ENCODE results near the gene BORCS6.

The BORCS6 gene

GRCh38 chr17:8210761-8211458, 20.9 kb upstream of the BORCS6 start:
- no peak for DNase-seq (ENCODE audit: low spot score)

- peak; percentile 95 for DNase-seq (ENCODE audit: low spot score)
Measured at GRCh38 chr17:8209907-8210760, 20.2 kb upstream of the BORCS6 start, which contains the start of gene AURKB. TSS of gene AURKB (minus strand) at chr17:8210575. CDS start at chr17:8210224, 351 bp downstream.

- DNase-seq (ENCODE audit: low spot score), result no peak
Measured at GRCh38 chr17:8206536-8206935, 16.6 kb upstream of the BORCS6 start.

- no peak for DNase-seq (ENCODE audit: low spot score)
Measured at GRCh38 chr17:8204761-8205555, 15.0 kb upstream of the BORCS6 start.

GRCh38 chr17:8192070-8192815, 2.3 kb upstream of the BORCS6 start:
- peak; percentile 92 for DNase-seq (ENCODE audit: low spot score)

GRCh38 chr17:8190506-8190905, 526 bp upstream of the BORCS6 start:
- no peak for DNase-seq (ENCODE audit: low spot score)

- no peak for DNase-seq (ENCODE audit: low spot score)
Measured at GRCh38 chr17:8189041-8189710, 804 bp downstream of the BORCS6 start.

GRCh38 chr17:8188263-8188839, 1.6 kb downstream of the BORCS6 start:
- DNase-seq (ENCODE audit: low spot score), result no peak

- peak; percentile 95 for DNase-seq (ENCODE audit: low spot score)
Measured at GRCh38 chr17:8187517-8188262, 2.3 kb downstream of the BORCS6 start.

GRCh38 chr17:8186787-8187516, 3.0 kb downstream of the BORCS6 start:
- DNase-seq (ENCODE audit: low spot score), result peak; percentile 91

- no peak for DNase-seq (ENCODE audit: low spot score)
Measured at GRCh38 chr17:8186446-8186786, 3.6 kb downstream of the BORCS6 start.

- peak; percentile 78 for DNase-seq (ENCODE audit: low spot score)
Measured at GRCh38 chr17:8185582-8186445, 4.2 kb downstream of the BORCS6 start.

- no peak for DNase-seq (ENCODE audit: low spot score)
Measured at GRCh38 chr17:8176998-8177731, 12.8 kb downstream of the BORCS6 start.

GRCh38 chr17:8176197-8176940, 13.6 kb downstream of the BORCS6 start, which contains the start of gene TMEM107:
TSS of gene TMEM107 (minus strand) at chr17:8176380. CDS start at chr17:8176286, 94 bp downstream.
- DNase-seq (ENCODE audit: low spot score), result peak; percentile 90

- no peak for DNase-seq (ENCODE audit: low spot score)
Measured at GRCh38 chr17:8175795-8176196, 14.2 kb downstream of the BORCS6 start.

- DNase-seq (ENCODE audit: low spot score), result no peak
Measured at GRCh38 chr17:8173871-8174322, 16.1 kb downstream of the BORCS6 start.

Data from LoVo (cell line).